H1 (cell line): ENCODE results near the gene DPY19L1. TPM values are rescaled to one million over a fixed set of nuclear protein-coding genes. Genes with fewer than 3 reads are reported as not detected.

Experiments
- CTCF ChIA-PET: fragments of 300-600 bp; sonication (Branson Sonifier 250); formaldehyde crosslinking; loops from one replicate; lab custom pipeline; 2021; ENCODE audit not compliant: partially characterized antibody; lab: Charles Lee
- POLR2A ChIA-PET: fragments of 300-600 bp; sonication (Branson Sonifier 250); formaldehyde crosslinking; loops from one replicate; lab custom pipeline; 2021; ENCODE audit warnings: inconsistent platforms; ENCODE audit not compliant: partially characterized antibody; lab: Charles Lee
- DNase-seq, 2 experiments: peaks; one replicate each; pipeline versions ENCODE4 v3.0.0 to v3.0.0-alpha.2; 2010 to 2022; ENCODE audit warnings: low spot score in 2 of 2, low read depth in 1 of 2, mixed read lengths in 1 of 2
- FAIRE-seq: peaks from 2 replicates; lab custom pipeline; 2011; peaks lifted over from hg19 to GRCh38; lab: Jason Lieb, UNC
- H2AFZ ChIP-seq: 2 replicates; pipeline ENCODE4 v1.8.1; 2012; ENCODE audit warnings: low read length, inconsistent platforms
- H2AK5ac ChIP-seq: 2 replicates; pipeline ENCODE4 v1.6.1; 2013; ENCODE audit warnings: low read depth, low read length
- H2BK120ac ChIP-seq: replicated peaks from 2 replicates; pipeline ENCODE3; 2013; ENCODE audit warnings: low read depth, low read length, inconsistent platforms
- H2BK12ac ChIP-seq: 2 replicates; pipeline ENCODE4 v1.6.1; 2013; ENCODE audit warnings: low read depth, low read length
- H2BK15ac ChIP-seq: 2 replicates; pipeline ENCODE4 v1.6.1; 2013; ENCODE audit warnings: low read length
- H2BK20ac ChIP-seq: 2 replicates; pipeline ENCODE4 v1.6.1; 2013; ENCODE audit warnings: low read length
- H2BK5ac ChIP-seq: 2 replicates; pipeline ENCODE4 v1.6.1; 2013; ENCODE audit warnings: low read depth, low read length
- H3K14ac ChIP-seq: 2 replicates; pipeline ENCODE4 v1.6.1; 2013; ENCODE audit warnings: inconsistent platforms; ENCODE audit not compliant: insufficient read length
- H3K18ac ChIP-seq: 2 replicates; pipeline ENCODE4 v1.6.1; 2013; ENCODE audit warnings: low read length; ENCODE audit errors: extremely low read depth
- H3K23ac ChIP-seq: 2 replicates; pipeline ENCODE4 v1.6.1; 2013; ENCODE audit warnings: inconsistent platforms; ENCODE audit not compliant: insufficient read length
- H3K23me2 ChIP-seq: 2 replicates; pipeline ENCODE4 v1.6.1; 2013; ENCODE audit warnings: low read depth, low read length
- H3K27ac ChIP-seq: 2 replicates; pipeline ENCODE4 v1.6.1; 2011; ENCODE audit warnings: low read depth, low read length, inconsistent platforms
- H3K27me3 ChIP-seq, 4 experiments: replicated peaks in 1 of 4; 1 replicate in 1 of 4; 2 replicates in 3 of 4; pipeline versions ENCODE4 v1.6.1 to v1.8.1; 2011 to 2013; ENCODE audit warnings: low read length in 3 of 4, mild to moderate bottlenecking in 3 of 4, inconsistent platforms in 2 of 4, mixed read lengths in 2 of 4, moderate library complexity in 1 of 4; ENCODE audit not compliant: control insufficient read depth in 3 of 4, insufficient read depth in 3 of 4; ENCODE audit errors: extremely low read depth in 1 of 4
- H3K36me3 ChIP-seq, 4 experiments: 2 replicates each; pipeline versions ENCODE4 v1.6.1 to v1.8.1; 2011 to 2013; ENCODE audit warnings: mild to moderate bottlenecking in 4 of 4, low read length in 3 of 4, moderate library complexity in 2 of 4, control low read depth in 1 of 4, inconsistent platforms in 1 of 4; ENCODE audit not compliant: insufficient read depth in 4 of 4, control insufficient read depth in 2 of 4
- H3K4ac ChIP-seq: replicated peaks from 2 replicates; pipeline ENCODE3; 2013; ENCODE audit warnings: low read length, low read depth, mixed read lengths, inconsistent platforms; ENCODE audit not compliant: insufficient read length
- H3K4me1 ChIP-seq, 4 experiments: replicated peaks in 1 of 4; 1 replicate in 1 of 4; 2 replicates in 3 of 4; pipeline versions ENCODE4 v1.6.1 to v1.8.1; 2011 to 2013; ENCODE audit warnings: low read length in 3 of 4, inconsistent platforms in 2 of 4, mixed read lengths in 1 of 4; ENCODE audit not compliant: insufficient read depth in 4 of 4, control insufficient read depth in 3 of 4
- H3K4me2 ChIP-seq, 2 experiments: 2 replicates each; pipeline versions ENCODE4 v1.6.1 to v1.8.1; 2011 to 2013; ENCODE audit warnings: low read depth in 2 of 2, low read length in 2 of 2, control low read depth in 1 of 2, inconsistent platforms in 1 of 2, mild to moderate bottlenecking in 1 of 2; ENCODE audit not compliant: insufficient read depth in 1 of 2
- H3K4me3 ChIP-seq, 4 experiments: fragments of 200-600, 300-600 bp in 1 of 4; sonication (generic), shearing (Covaris generic), sonication (Bioruptor Twin) in 1 of 4; 2 replicates each; pipeline versions ENCODE4 v1.5.1 to v1.8.1; 2011 to 2016; ENCODE audit warnings: low read length in 4 of 4, low read depth in 3 of 4, control low read depth in 2 of 4, inconsistent platforms in 2 of 4, mild to moderate bottlenecking in 2 of 4, mixed read lengths in 1 of 4, moderate library complexity in 1 of 4; ENCODE audit not compliant: insufficient read depth in 2 of 4; ENCODE audit errors: extremely low read depth in 1 of 4
- H3K56ac ChIP-seq: replicated peaks from 2 replicates; pipeline ENCODE3; 2013; ENCODE audit warnings: low read depth, mild to moderate bottlenecking, mixed read lengths, low read length, inconsistent platforms; ENCODE audit not compliant: insufficient read length
- H3K79me1 ChIP-seq: 2 replicates; pipeline ENCODE4 v1.6.1; 2013; ENCODE audit warnings: low read depth, low read length, control low read depth
- H3K79me2 ChIP-seq, 2 experiments: 2 replicates each; pipeline versions ENCODE4 v1.6.1 to v1.8.1; 2012 to 2013; ENCODE audit warnings: low read length in 2 of 2, mild to moderate bottlenecking in 2 of 2, inconsistent platforms in 1 of 2; ENCODE audit not compliant: insufficient read depth in 2 of 2, control insufficient read depth in 1 of 2
- H3K9ac ChIP-seq, 4 experiments: replicated peaks in 1 of 4; 1 replicate in 1 of 4; 2 replicates in 3 of 4; pipeline versions ENCODE4 v1.6.1 to v1.8.1; 2011 to 2013; ENCODE audit warnings: low read depth in 3 of 4, low read length in 3 of 4, control low read depth in 2 of 4, mild to moderate bottlenecking in 2 of 4, moderate library complexity in 2 of 4, inconsistent platforms in 1 of 4; ENCODE audit errors: extremely low read depth in 1 of 4
- H3K9me3 ChIP-seq, 2 experiments: 2 replicates each; pipeline versions ENCODE4 v1.6.1 to v1.8.1; 2012 to 2013; ENCODE audit warnings: mild to moderate bottlenecking in 2 of 2, moderate library complexity in 2 of 2, control low read depth in 1 of 2, inconsistent platforms in 1 of 2, low read depth in 1 of 2, low read length in 1 of 2, mixed read lengths in 1 of 2; ENCODE audit not compliant: insufficient read depth in 2 of 2
- H4K20me1 ChIP-seq, 2 experiments: replicated peaks in 1 of 2; 2 replicates each; pipeline versions ENCODE3 to v1.8.1; 2011 to 2013; ENCODE audit warnings: inconsistent platforms in 2 of 2, low read length in 2 of 2, mild to moderate bottlenecking in 1 of 2; ENCODE audit not compliant: insufficient read depth in 2 of 2, control insufficient read depth in 1 of 2
- H4K5ac ChIP-seq: 2 replicates; pipeline ENCODE4 v1.6.1; 2013; ENCODE audit warnings: low read length, low read depth, mixed read lengths, inconsistent platforms; ENCODE audit not compliant: insufficient read length
- H4K8ac ChIP-seq: 2 replicates; pipeline ENCODE4 v1.8.0; 2013; ENCODE audit warnings: mild to moderate bottlenecking, moderate library complexity, low read length, inconsistent platforms; ENCODE audit not compliant: insufficient read depth; ENCODE audit errors: extremely low read depth
- H4K91ac ChIP-seq: replicated peaks from 2 replicates; pipeline ENCODE3; 2013; ENCODE audit warnings: low read length, mixed read lengths, inconsistent platforms; ENCODE audit not compliant: insufficient read length
- BRCA1 ChIP-seq: IDR thresholded peaks from 2 replicates; pipeline ENCODE4 v1.6.1; 2012; ENCODE audit warnings: low read depth, low read length, improper control_type of control experiment
- CBX5 ChIP-seq: fragments of 300-800, 300-1000 bp; sonication (generic); IDR thresholded peaks from 2 replicates; pipeline ENCODE4 v1.7.1; 2016; ENCODE audit warnings: antibody characterized with exemption, low read length, low read depth
- CHD1 ChIP-seq: IDR thresholded peaks from 2 replicates; pipeline ENCODE4 v1.6.1; 2012; ENCODE audit warnings: low read depth, low read length, improper control_type of control experiment
- CREB1 ChIP-seq: IDR thresholded peaks from 2 replicates; pipeline ENCODE4 v1.6.1; 2012; ENCODE audit warnings: inconsistent platforms
- JUN ChIP-seq: IDR thresholded peaks from 2 replicates; pipeline ENCODE4 v1.6.1; 2011; ENCODE audit warnings: low read depth, mild to moderate bottlenecking, improper control_type of control experiment, low read length
- PHF8 ChIP-seq: fragments of 200-600 bp; sonication (generic); conservative IDR thresholded peaks from 2 replicates; pipeline ENCODE4 v1.7.1; 2012; ENCODE audit warnings: low read depth, mild to moderate bottlenecking, inconsistent platforms, low read length, moderate library complexity
- POLR2AphosphoS5 ChIP-seq: IDR thresholded peaks from 2 replicates; pipeline ENCODE4 v1.6.1; 2011; ENCODE audit warnings: low read depth, low read length
- RAD21 ChIP-seq, 2 experiments: IDR thresholded peaks in 1 of 2; conservative IDR thresholded peaks in 1 of 2; 2 replicates each; pipeline ENCODE4 v1.6.1; 2011; ENCODE audit warnings: low read depth in 2 of 2, low read length in 2 of 2, improper control_type of control experiment in 1 of 2, inconsistent platforms in 1 of 2, mild to moderate bottlenecking in 1 of 2, moderate library complexity in 1 of 2
- RFX5 ChIP-seq: IDR thresholded peaks from 2 replicates; pipeline ENCODE4 v1.6.1; 2011; ENCODE audit warnings: low read depth, low read length, improper control_type of control experiment, borderline replicate concordance
- SUZ12 ChIP-seq: fragments of 200-600 bp; sonication (generic); IDR thresholded peaks from 2 replicates; pipeline ENCODE4 v1.6.1; 2012; ENCODE audit warnings: mild to moderate bottlenecking, inconsistent platforms, low read length, moderate library complexity, mixed read lengths
- TEAD4 ChIP-seq: IDR thresholded peaks from 2 replicates; pipeline ENCODE4 v1.6.1; 2012; ENCODE audit warnings: low read depth, low read length, inconsistent platforms, mixed read lengths
- YY1 ChIP-seq: IDR thresholded peaks from 2 replicates; pipeline ENCODE4 v1.6.1; 2011; ENCODE audit warnings: low read depth, mild to moderate bottlenecking, low read length
- WGBS, 2 experiments: shearing (Covaris generic) in 1 of 2; methylation state at CpG; one replicate each; pipeline versions ENCODE4 v1.1.6 to v1.1.7; 2013 to 2015; ENCODE audit warnings: low lambda C conversion rate in 2 of 2, mixed read lengths in 2 of 2, inconsistent platforms in 1 of 2, low coverage in 1 of 2, missing lambda C conversion rate in 1 of 2; ENCODE audit not compliant: insufficient replicate concordance in 2 of 2, insufficient coverage in 1 of 2, insufficient read length in 1 of 2; ENCODE audit errors: extremely low coverage in 1 of 2, missing lambda C conversion rate in 1 of 2; 5-methylcytosine and 5-hydroxymethylcytosine counted together
- polyA plus RNA-seq, 7 experiments: library from polyadenylated mRNA; depleted of rRNA in 3 of 7; stranded (reverse) in 5 of 7; unstranded in 2 of 7; fragments of >200 nt in 5 of 7; fragments of 200-250 nt in 2 of 7; gene quantifications; 1 replicate in 5 of 7; 2 replicates in 1 of 7; 4 replicates in 1 of 7; pipeline versions ENCODE4 v1.2.1 to v1.2.3, GENCODE V29; 2011 to 2013; ENCODE audit warnings: missing spikeins in 2 of 7, mixed read lengths in 2 of 7
- total RNA-seq: library from RNA; stranded (reverse); fragmentation: NEBNext Ultra II Directional; extraction: Animal tissue kit (Norgen Biotek cat#: 25700); gene quantifications from 2 replicates; pipeline ENCODE4 v1.2.1, GENCODE V29; 2021

Gene DPY19L1
- total and polyA plus RNA-seq, 2 of the 8 experiments (the other 6 are each of a cell fraction or from before 2014, with no cell fraction given), result 14.1 to 23.3 TPM

GRCh38 chr7:34916267-34916666, 121.0 kb downstream of the DPY19L1 start:
- DNase-seq (no peak), FAIRE-seq (no peak)
- Histone ChIP-seq H3K4me3 (no peak overlapping the region), H2AK5ac (no peak overlapping the region), H3K18ac (no peak overlapping the region), H3K9ac (no peak overlapping the region), H3K4me1 (no peaks in the 10 kb centered on the region), H3K27me3 (no peaks in the 10 kb centered on the region), H4K91ac (no peak overlapping the region), H3K14ac (no peak overlapping the region), H2BK20ac (no peak overlapping the region), H2BK120ac (no peak overlapping the region), H4K20me1 (no peaks in the 10 kb centered on the region), H3K4ac (no peak overlapping the region), H3K23ac (no peak overlapping the region), H2BK5ac (no peak overlapping the region), H2BK15ac (no peak overlapping the region), H3K79me1 (no peaks in the 10 kb centered on the region), H2BK12ac (no peak overlapping the region), H3K36me3 (no peaks in the 10 kb centered on the region), H3K56ac (no peak overlapping the region), H3K4me2 (no peak overlapping the region), H3K27ac (no peak overlapping the region), H4K5ac (no peak overlapping the region), H3K23me2 (no peaks in the 10 kb centered on the region), H2AFZ (no peak overlapping the region), H3K9me3 (0 out of 4 replicates have a peak, but pooled peaks cover 0 to 2% of the 10 kb centered on the region in 2 experiments), H4K8ac (no peak overlapping the region), H3K79me2 (no peaks in the 10 kb centered on the region)
- CTCF ChIA-PET, result interaction anchor here (3.5 kb wide), 1 partner anchor 12 kb away, joined by 13 read pairs; no protein-coding TSS in a partner anchor
- 92% methylated on average over 2 of the region's 2 CpGs; no CpG with 5 or more reads in 1 of the 2 experiments for WGBS, 2 experiments
- TF ChIP-seq CHD1, result no peak
- no peak for TF ChIP-seq PHF8
- TF ChIP-seq YY1, result no peak
- TF ChIP-seq SUZ12, result no peak
- TF ChIP-seq POLR2AphosphoS5, result no peak
- TF ChIP-seq JUN, result no peak
- TF ChIP-seq CREB1, result no peak
- no peak for TF ChIP-seq CBX5
- no peak for TF ChIP-seq RFX5
- TF ChIP-seq TEAD4, result no peak
- no peak for TF ChIP-seq RAD21 (IDR thresholded peaks at IDR 0.05 in 1 of 2, conservative IDR thresholded peaks at IDR 0.05 in 1 of 2; ENCODE audit: low read depth in 2 of 2, low read length in 2 of 2)
- no peak for TF ChIP-seq BRCA1
- POLR2A ChIA-PET, result no interaction called here
